SK-N-SH (cell line): ENCODE results near the gene IQSEC2. TPM values are rescaled to one million over a fixed set of nuclear protein-coding genes. Genes with fewer than 3 reads are reported as not detected.

Experiments used
- CTCF ChIA-PET: fragments of 300-600, 350-600 bp; formaldehyde crosslinking; extraction: SDS; loops from one replicate; lab custom pipeline; 2021; lab: Yijun Ruan, JAX
- POLR2A ChIA-PET: fragments of 350-600 bp; sonication (Branson Sonifier 250); formaldehyde crosslinking; extraction: SDS; loops from one replicate; lab custom pipeline; 2020; ENCODE audit warnings: antibody characterized with exemption, inconsistent platforms; lab: Yijun Ruan, JAX
- DNase-seq: peaks from one replicate; pipeline ENCODE4 v3.0.0; 2012
- H2AFZ ChIP-seq: fragments of 200-600 bp; sonication (generic); 2 replicates; pipeline ENCODE4 v1.8.1; 2016; ENCODE audit warnings: antibody characterized with exemption, mild to moderate bottlenecking, low read depth
- H3F3A ChIP-seq: fragments of 200-600 bp; sonication (generic); replicated peaks from 2 replicates; pipeline ENCODE3; 2016; ENCODE audit warnings: antibody characterized with exemption, mild to moderate bottlenecking; ENCODE audit not compliant: insufficient read depth
- H3K27ac ChIP-seq, 2 experiments: fragments of 200-500 bp in 1 of 2; fragments of 200-600 bp in 1 of 2; sonication (Bioruptor generic) in 1 of 2; sonication (generic), shearing (Covaris generic) in 1 of 2; 2 replicates each; pipeline versions ENCODE4 v1.5.1 to v1.6.1; 2014 to 2016; ENCODE audit warnings: low read depth in 2 of 2, inconsistent platforms in 1 of 2, low read length in 1 of 2, mild to moderate bottlenecking in 1 of 2, mixed read lengths in 1 of 2
- H3K27me3 ChIP-seq: fragments of 200-600 bp; sonication (generic), shearing (Covaris generic); 2 replicates; pipeline ENCODE4 v1.6.1; 2016; ENCODE audit warnings: mixed run types; ENCODE audit not compliant: insufficient read depth
- H3K36me3 ChIP-seq, 2 experiments: fragments of 200-500 bp in 1 of 2; fragments of 200-600 bp in 1 of 2; sonication (Bioruptor generic) in 1 of 2; sonication (generic) in 1 of 2; replicated peaks in 1 of 2; 2 replicates each; pipeline versions ENCODE3 to v1.5.1; 2014 to 2016; ENCODE audit warnings: low read length in 1 of 2, mild to moderate bottlenecking in 1 of 2; ENCODE audit not compliant: insufficient read depth in 2 of 2, control insufficient read depth in 1 of 2
- H3K4me1 ChIP-seq, 2 experiments: fragments of 200-500 bp in 1 of 2; fragments of 200-600 bp in 1 of 2; sonication (Bioruptor generic) in 1 of 2; sonication (generic), shearing (Covaris generic) in 1 of 2; 2 replicates each; pipeline versions ENCODE4 v1.5.1 to v1.6.1; 2014 to 2016; ENCODE audit warnings: low read depth in 1 of 2, low read length in 1 of 2, mixed run types in 1 of 2; ENCODE audit not compliant: insufficient read depth in 2 of 2, control insufficient read depth in 1 of 2
- H3K4me2 ChIP-seq: fragments of 200-600 bp; sonication (generic), shearing (Covaris generic); 2 replicates; pipeline ENCODE4 v1.6.1; 2017; ENCODE audit warnings: mixed run types
- H3K4me3 ChIP-seq, 2 experiments: fragments of 200-500 bp in 1 of 2; fragments of 200-600 bp in 1 of 2; sonication (Bioruptor generic) in 1 of 2; sonication (generic), shearing (Covaris generic) in 1 of 2; 2 replicates each; pipeline versions ENCODE4 v1.5.1 to v1.8.1; 2014 to 2016; ENCODE audit warnings: low read depth in 2 of 2, inconsistent platforms in 1 of 2, low read length in 1 of 2, mild to moderate bottlenecking in 1 of 2, mixed read lengths in 1 of 2, moderate library complexity in 1 of 2
- H3K79me2 ChIP-seq: fragments of 200-600 bp; sonication (generic); 2 replicates; pipeline ENCODE4 v1.8.1; 2017; ENCODE audit warnings: mild to moderate bottlenecking; ENCODE audit not compliant: insufficient read depth
- H3K9ac ChIP-seq: fragments of 200-600 bp; sonication (generic); 2 replicates; pipeline ENCODE4 v1.6.1; 2017; ENCODE audit warnings: mixed run types
- H3K9me2 ChIP-seq: fragments of 200-600 bp; sonication (generic); 2 replicates; pipeline ENCODE4 v1.6.1; 2017; ENCODE audit warnings: mixed run types
- H3K9me3 ChIP-seq: fragments of 200-600 bp; sonication (generic); 2 replicates; pipeline ENCODE4 v1.6.1; 2017; ENCODE audit warnings: mixed run types, mild to moderate bottlenecking, moderate library complexity
- H4K20me1 ChIP-seq: fragments of 200-600 bp; sonication (generic); 2 replicates; pipeline ENCODE4 v1.6.1; 2017; ENCODE audit warnings: mild to moderate bottlenecking, mixed run types; ENCODE audit not compliant: insufficient read depth
- ELF1 ChIP-seq: IDR thresholded peaks from 2 replicates; pipeline ENCODE4 v1.4.0; 2012
- EZH2phosphoT487 ChIP-seq: fragments of 200-600 bp; sonication (generic); IDR thresholded peaks from 2 replicates; pipeline ENCODE4 v1.6.1; 2017; ENCODE audit warnings: low read depth, mixed run types, mild to moderate bottlenecking, antibody characterized with exemption, moderate library complexity, borderline replicate concordance
- FOSL2 ChIP-seq: IDR thresholded peaks from 2 replicates; pipeline ENCODE4 v1.4.0; 2012; ENCODE audit warnings: low read depth, mild to moderate bottlenecking, moderate library complexity, borderline replicate concordance
- FOXM1 ChIP-seq: IDR thresholded peaks from 2 replicates; pipeline ENCODE4 v1.4.0; 2012; ENCODE audit warnings: low read depth, mild to moderate bottlenecking
- GABPA ChIP-seq: IDR thresholded peaks from 2 replicates; pipeline ENCODE4 v1.4.0; 2012; ENCODE audit warnings: low read depth, mild to moderate bottlenecking
- GATA2 ChIP-seq: sonication (generic); formaldehyde crosslinking; IDR thresholded peaks from 2 replicates; pipeline ENCODE4 v1.5.0; 2020; ENCODE audit warnings: mild to moderate bottlenecking, missing genetic modification reagents
- JUND ChIP-seq: IDR thresholded peaks from 2 replicates; pipeline ENCODE4 v1.4.0; 2012
- MAX ChIP-seq: IDR thresholded peaks from 2 replicates; pipeline ENCODE4 v1.4.0; 2012; ENCODE audit warnings: low read depth
- NFIC ChIP-seq: IDR thresholded peaks from 2 replicates; pipeline ENCODE4 v1.4.0; 2012; ENCODE audit warnings: borderline replicate concordance
- NRF1 ChIP-seq: IDR thresholded peaks from 2 replicates; pipeline ENCODE4 v1.6.1; 2012; ENCODE audit warnings: low read depth, mild to moderate bottlenecking, low read length
- PBX3 ChIP-seq: IDR thresholded peaks from 2 replicates; pipeline ENCODE4; 2012
- RAD21 ChIP-seq: IDR thresholded peaks from 2 replicates; pipeline ENCODE4 v1.6.1; 2012; ENCODE audit warnings: mild to moderate bottlenecking, low read length
- RFX5 ChIP-seq: IDR thresholded peaks from 2 replicates; pipeline ENCODE4 v1.6.1; 2012; ENCODE audit warnings: mild to moderate bottlenecking, improper control_type of control experiment, low read length
- SIN3A ChIP-seq: IDR thresholded peaks from 2 replicates; pipeline ENCODE4 v1.6.1; 2012; ENCODE audit warnings: low read depth, mild to moderate bottlenecking, low read length, moderate library complexity, borderline replicate concordance
- TAF1 ChIP-seq: IDR thresholded peaks from 2 replicates; pipeline ENCODE4 v1.6.1; 2012; ENCODE audit warnings: low read depth, mild to moderate bottlenecking, low read length, moderate library complexity, borderline replicate concordance
- USF1 ChIP-seq: IDR thresholded peaks from 2 replicates; pipeline ENCODE4 v1.4.0; 2012; ENCODE audit warnings: low read depth, borderline replicate concordance
- WGBS: methylation state at CpG from one replicate; pipeline ENCODE4 v1.1.6; 2017; ENCODE audit warnings: low lambda C conversion rate; 5-methylcytosine and 5-hydroxymethylcytosine counted together
- polyA plus RNA-seq, 3 experiments: library from polyadenylated mRNA; depleted of rRNA; stranded (reverse); fragments of >200 nt; gene quantifications; 2 replicates each; pipeline ENCODE4 v1.2.3, GENCODE V29; 2012

IQSEC2 gene
- polyA plus RNA-seq, 1 of the 3 experiments (the other 2 are of a cell fraction), result 24.7 TPM

- Histone ChIP-seq H3K9me2 (no peaks in the 10 kb centered on the region), H4K20me1 (0 out of 2 replicates have a peak, but pooled peaks cover 6% of the 10 kb centered on the region), H3K27ac (no peak overlapping the region), H3K9ac (no peak overlapping the region), H3K79me2 (no peaks in the 10 kb centered on the region), H2AFZ (no peak overlapping the region), H3K4me1 (peaks cover 0 to 18% of the 10 kb centered on the region in 2 experiments; a peak in 1 of 4 replicates), H3K27me3 (peaks cover 28% of the 10 kb centered on the region), H3F3A (peaks cover 13% of the 10 kb centered on the region), H3K4me3 (no peak overlapping the region), H3K36me3 (no peaks in the 10 kb centered on the region), H3K9me3 (no peaks in the 10 kb centered on the region), H3K4me2 (no peak overlapping the region)
- CTCF ChIA-PET, result interaction anchor here (0.5 to 13.1 kb wide), 32 partner anchors 11 to 1387 kb away, joined by 3 to 180 read pairs (median 4); partner anchors contain the start of genes HSD17B10, RIBC1 and SMC1A
- POLR2A ChIA-PET, result interaction anchor here (1.1 kb wide), 1 partner anchor 29 kb away, joined by 3 read pairs; no protein-coding TSS in a partner anchor
- 50% methylated on average over 6 of the region's 6 CpGs for WGBS
- no peak for TF ChIP-seq GATA2 (CRISPR knock-in tag)
- DNase-seq, result no peak
These were observed 35.5 kb upstream of the IQSEC2 start for GRCh38 chrX:53316860-53317237.

- no peak overlapping the region for H2AFZ ChIP-seq
- CTCF ChIA-PET, result interaction anchor here (1.0 to 13.1 kb wide), 20 partner anchors 10 to 164 kb away, joined by 3 to 180 read pairs (median 10); partner anchors contain the start of genes HSD17B10, IQSEC2, RIBC1 and SMC1A
- peaks cover 0 to 16% of the 10 kb centered on the region in 2 experiments; a peak in 1 of 4 replicates for H3K4me1 ChIP-seq
- no peaks in the 10 kb centered on the region for H3K36me3 ChIP-seq
- H3K4me2 ChIP-seq, result no peak overlapping the region
- no peaks in the 10 kb centered on the region for H3K9me3 ChIP-seq
- TF ChIP-seq EZH2phosphoT487 (no peak), JUND (no peak), GABPA (no peak), FOSL2 (no peak), RFX5 (no peak), MAX (no peak)
- no peak overlapping the region for H3K27ac ChIP-seq
- H3K79me2 ChIP-seq, result no peaks in the 10 kb centered on the region
- no peak overlapping the region for H3K4me3 ChIP-seq
- 42% methylated on average over 15 of the region's 15 CpGs for WGBS
- H4K20me1 ChIP-seq, result 0 out of 2 replicates have a peak, but pooled peaks cover 6% of the 10 kb centered on the region
- H3K9me2 ChIP-seq, result no peaks in the 10 kb centered on the region
- peaks cover 13% of the 10 kb centered on the region for H3F3A ChIP-seq
- H3K9ac ChIP-seq, result no peak overlapping the region
- POLR2A ChIA-PET, result no interaction called here
- peaks cover 23% of the 10 kb centered on the region for H3K27me3 ChIP-seq
- no peak for DNase-seq
These were observed 34.9 kb upstream of the IQSEC2 start for GRCh38 chrX:53316111-53316859.

- TF ChIP-seq FOXM1 (no peak), RAD21 (no peak), TAF1 (no peak), EZH2phosphoT487 (no peak), NRF1 (no peak), USF1 (no peak), ELF1 (no peak), SIN3A (no peak), PBX3 (no peak), NFIC (no peak)
- H3K27ac ChIP-seq, result peak overlapping the region in 1 of 2 experiments; percentile 57; a peak in 1 of 4 replicates
- no peak for DNase-seq
- no peaks in the 10 kb centered on the region for H3K79me2 ChIP-seq
- H3K4me3 ChIP-seq, result no peak overlapping the region
- POLR2A ChIA-PET, result no interaction called here
- H4K20me1 ChIP-seq, result no peaks in the 10 kb centered on the region
- no peaks in the 10 kb centered on the region for H3K9me2 ChIP-seq
- H3K9me3 ChIP-seq, result no peaks in the 10 kb centered on the region
- H3K9ac ChIP-seq, result no peak overlapping the region
- peaks cover 0 to 6% of the 10 kb centered on the region in 2 experiments; a peak in 1 of 4 replicates for H3K4me1 ChIP-seq
- 61% methylated on average over 5 of the region's 5 CpGs for WGBS
- peak overlapping the region; percentile 13; the same call in 1 of the 2 replicates for H3K4me2 ChIP-seq
- no peak overlapping the region for H2AFZ ChIP-seq
- CTCF ChIA-PET, result interaction anchor here (0.7 to 13.1 kb wide), 32 partner anchors 9 to 314 kb away, joined by 3 to 180 read pairs (median 6); partner anchors contain the start of genes HSD17B10, IQSEC2, RIBC1 and SMC1A
- peaks cover under 1% of the 10 kb centered on the region; the same call in 1 of the 2 replicates for H3K27me3 ChIP-seq
- H3K36me3 ChIP-seq, result no peaks in the 10 kb centered on the region
- peaks cover 13% of the 10 kb centered on the region for H3F3A ChIP-seq
These were observed 32.3 kb upstream of the IQSEC2 start for GRCh38 chrX:53313728-53314105.
